Nephron progenitor cell (in vitro differentiated cells): ENCODE data around the gene SBK3.
A peak's percentile ranks its signal among the peaks of the same experiment; 100 is the strongest.

Experiments used
- DNase-seq: peaks from one replicate; pipeline ENCODE4 v3.0.0; 2021
- H3K27ac Mint-ChIP-seq: 2 replicates; pipeline ENCODE4 v1.8.0; 2021; ENCODE audit warnings: mild to moderate bottlenecking, moderate library complexity, mixed read lengths
- H3K27me3 Mint-ChIP-seq: 2 replicates; pipeline ENCODE4 v1.8.0; 2021; ENCODE audit warnings: mild to moderate bottlenecking, low read depth, mixed read lengths; ENCODE audit not compliant: poor library complexity
- H3K36me3 Mint-ChIP-seq: 2 replicates; pipeline ENCODE4 v1.8.0; 2021; ENCODE audit warnings: low read depth, mixed read lengths
- H3K4me1 Mint-ChIP-seq: 2 replicates; pipeline ENCODE4 v1.8.0; 2021; ENCODE audit warnings: mixed read lengths
- H3K4me3 Mint-ChIP-seq: 2 replicates; pipeline ENCODE4 v1.8.0; 2021; ENCODE audit warnings: mild to moderate bottlenecking, moderate library complexity, mixed read lengths
- H3K9me3 Mint-ChIP-seq: 2 replicates; pipeline ENCODE4 v1.8.0; 2021; ENCODE audit warnings: mild to moderate bottlenecking, moderate library complexity, mixed read lengths
- CTCF ChIP-seq: fragments of 200-600 bp; sonication (generic); IDR thresholded peaks from 2 replicates; pipeline ENCODE4 v1.5.0; 2021; ENCODE audit warnings: antibody characterized with exemption

Gene SBK3

GRCh38 chr19:55504981-55505380 is 40.4 kb downstream of the SBK3 start:
- peaks cover 32% of the 10 kb centered on the region for H3K9me3 Mint-ChIP-seq
- peaks cover 19% of the 10 kb centered on the region for H3K36me3 Mint-ChIP-seq
- peaks cover 58% of the 10 kb centered on the region for H3K27me3 Mint-ChIP-seq
- no peak overlapping the region for H3K27ac Mint-ChIP-seq
- TF ChIP-seq CTCF, result no peak
- no peak overlapping the region for H3K4me3 Mint-ChIP-seq
- no peak for DNase-seq
- H3K4me1 Mint-ChIP-seq, result peaks cover 7% of the 10 kb centered on the region

GRCh38 chr19:55504252-55504603 is 41.1 kb downstream of the SBK3 start:
- H3K27ac Mint-ChIP-seq, result no peak overlapping the region
- H3K36me3 Mint-ChIP-seq, result peaks cover 19% of the 10 kb centered on the region
- H3K4me1 Mint-ChIP-seq, result peaks cover 11% of the 10 kb centered on the region
- DNase-seq, result no peak
- no peak overlapping the region for H3K4me3 Mint-ChIP-seq
- H3K27me3 Mint-ChIP-seq, result peaks cover 63% of the 10 kb centered on the region
- peaks cover 32% of the 10 kb centered on the region for H3K9me3 Mint-ChIP-seq
- TF ChIP-seq CTCF, result no peak

GRCh38 chr19:55503502-55504251 is 41.7 kb downstream of the SBK3 start:
- Mint-ChIP-seq H3K36me3 (peaks cover 19% of the 10 kb centered on the region), H3K9me3 (peaks cover 32% of the 10 kb centered on the region), H3K4me3 (no peak overlapping the region), H3K27ac (no peak overlapping the region), H3K27me3 (peaks cover 64% of the 10 kb centered on the region), H3K4me1 (peaks cover 16% of the 10 kb centered on the region)
- peak; percentile 94 for DNase-seq
- peak; percentile 98 for TF ChIP-seq CTCF

GRCh38 chr19:55503157-55503501 is 42.2 kb downstream of the SBK3 start:
- Mint-ChIP-seq H3K36me3 (peaks cover 19% of the 10 kb centered on the region), H3K27ac (no peak overlapping the region), H3K27me3 (peaks cover 63% of the 10 kb centered on the region), H3K9me3 (peaks cover 32% of the 10 kb centered on the region), H3K4me3 (no peak overlapping the region), H3K4me1 (peaks cover 16% of the 10 kb centered on the region)
- no peak for DNase-seq
- no peak for TF ChIP-seq CTCF

GRCh38 chr19:55502197-55502952 is 43.0 kb downstream of the SBK3 start:
- no peak for DNase-seq
- peaks cover 19% of the 10 kb centered on the region for H3K36me3 Mint-ChIP-seq
- H3K9me3 Mint-ChIP-seq, result peaks cover 32% of the 10 kb centered on the region
- peaks cover 61% of the 10 kb centered on the region for H3K27me3 Mint-ChIP-seq
- no peak overlapping the region for H3K27ac Mint-ChIP-seq
- H3K4me3 Mint-ChIP-seq, result no peak overlapping the region
- TF ChIP-seq CTCF, result no peak
- peaks cover 10% of the 10 kb centered on the region for H3K4me1 Mint-ChIP-seq
